Measurements from ENCODE around the gene PPARGC1A. TPM values are rescaled to one million over a fixed set of nuclear protein-coding genes. Genes with fewer than 3 reads are reported as not detected.

Gene PPARGC1A
- total RNA-seq, 1 donor from 2014 or later: 13.4 TPM

GRCh38 chr4:23837371-23837770 lies 52.5 kb downstream of the PPARGC1A start:
- no peak for DNase-seq
- no peaks in the 10 kb centered on the region for H3K27me3 Mint-ChIP-seq (ENCODE audit: unreplicated experiment)
- H3K4me3 Mint-ChIP-seq (ENCODE audit: unreplicated experiment): no peak overlapping the region
- H3K36me3 Mint-ChIP-seq (ENCODE audit: unreplicated experiment): no peaks in the 10 kb centered on the region
- H3K9me3 Mint-ChIP-seq (ENCODE audit: unreplicated experiment): peaks cover 1% of the 10 kb centered on the region
- peaks cover 5% of the 10 kb centered on the region for H3K4me1 Mint-ChIP-seq (ENCODE audit: low read depth, unreplicated experiment)
- no peak for TF ChIP-seq CTCF (IDR thresholded peaks at IDR 0.05; ENCODE audit: partially characterized antibody, unreplicated experiment)
- no peak overlapping the region for H3K27ac Mint-ChIP-seq (ENCODE audit: unreplicated experiment)

- no peak overlapping the region for H3K27ac Mint-ChIP-seq (ENCODE audit: unreplicated experiment)
- DNase-seq: no peak
- H3K4me1 Mint-ChIP-seq (ENCODE audit: low read depth, unreplicated experiment): peaks cover 5% of the 10 kb centered on the region
- no peaks in the 10 kb centered on the region for H3K27me3 Mint-ChIP-seq (ENCODE audit: unreplicated experiment)
- no peak overlapping the region for H3K4me3 Mint-ChIP-seq (ENCODE audit: unreplicated experiment)
- H3K36me3 Mint-ChIP-seq (ENCODE audit: unreplicated experiment): no peaks in the 10 kb centered on the region
- peaks cover 1% of the 10 kb centered on the region for H3K9me3 Mint-ChIP-seq (ENCODE audit: unreplicated experiment)
- no peak for TF ChIP-seq CTCF (IDR thresholded peaks at IDR 0.05; ENCODE audit: partially characterized antibody, unreplicated experiment)
Observed at GRCh38 chr4:23835774-23836478, 53.9 kb downstream of the PPARGC1A start.

GRCh38 chr4:23828779-23829178 lies 61.1 kb downstream of the PPARGC1A start:
- DNase-seq: no peak
- Mint-ChIP-seq H3K4me3 (ENCODE audit: unreplicated experiment) (no peak overlapping the region), H3K27ac (ENCODE audit: unreplicated experiment) (no peak overlapping the region), H3K4me1 (ENCODE audit: low read depth, unreplicated experiment) (peaks cover 5% of the 10 kb centered on the region), H3K27me3 (ENCODE audit: unreplicated experiment) (no peaks in the 10 kb centered on the region), H3K36me3 (ENCODE audit: unreplicated experiment) (no peaks in the 10 kb centered on the region), H3K9me3 (ENCODE audit: unreplicated experiment) (no peaks in the 10 kb centered on the region)
- TF ChIP-seq CTCF (IDR thresholded peaks at IDR 0.05; ENCODE audit: partially characterized antibody, unreplicated experiment): no peak

- H3K27ac Mint-ChIP-seq (ENCODE audit: unreplicated experiment): no peak overlapping the region
- H3K27me3 Mint-ChIP-seq (ENCODE audit: unreplicated experiment): no peaks in the 10 kb centered on the region
- peaks cover under 1% of the 10 kb centered on the region for H3K4me1 Mint-ChIP-seq (ENCODE audit: low read depth, unreplicated experiment)
- no peak for TF ChIP-seq CTCF (IDR thresholded peaks at IDR 0.05; ENCODE audit: partially characterized antibody, unreplicated experiment)
- no peaks in the 10 kb centered on the region for H3K36me3 Mint-ChIP-seq (ENCODE audit: unreplicated experiment)
- H3K9me3 Mint-ChIP-seq (ENCODE audit: unreplicated experiment): no peaks in the 10 kb centered on the region
- no peak overlapping the region for H3K4me3 Mint-ChIP-seq (ENCODE audit: unreplicated experiment)
- DNase-seq: no peak
Observed at GRCh38 chr4:23828020-23828715, 61.7 kb downstream of the PPARGC1A start.

- no peak for TF ChIP-seq CTCF (IDR thresholded peaks at IDR 0.05; ENCODE audit: partially characterized antibody, unreplicated experiment)
- Mint-ChIP-seq H3K27me3 (ENCODE audit: unreplicated experiment) (peaks cover 1% of the 10 kb centered on the region), H3K4me3 (ENCODE audit: unreplicated experiment) (no peak overlapping the region), H3K9me3 (ENCODE audit: unreplicated experiment) (no peaks in the 10 kb centered on the region), H3K27ac (ENCODE audit: unreplicated experiment) (no peak overlapping the region), H3K36me3 (ENCODE audit: unreplicated experiment) (no peaks in the 10 kb centered on the region), H3K4me1 (ENCODE audit: low read depth, unreplicated experiment) (peaks cover 14% of the 10 kb centered on the region)
- DNase-seq: no peak
Observed at GRCh38 chr4:23822181-23822580, 67.7 kb downstream of the PPARGC1A start.
